SK-N-SH (cell line): ENCODE data around the gene TET1. TPM values are rescaled to one million over a fixed set of nuclear protein-coding genes. Genes with fewer than 3 reads are reported as not detected.

Source experiments
- CTCF ChIA-PET: fragments of 300-600, 350-600 bp; formaldehyde crosslinking; extraction: SDS; loops from one replicate; lab custom pipeline; 2021; lab: Yijun Ruan, JAX
- POLR2A ChIA-PET: fragments of 350-600 bp; sonication (Branson Sonifier 250); formaldehyde crosslinking; extraction: SDS; loops from one replicate; lab custom pipeline; 2020; ENCODE audit warnings: antibody characterized with exemption, inconsistent platforms; lab: Yijun Ruan, JAX
- DNase-seq: peaks from one replicate; pipeline ENCODE4 v3.0.0; 2012
- H2AFZ ChIP-seq: fragments of 200-600 bp; sonication (generic); 2 replicates; pipeline ENCODE4 v1.8.1; 2016; ENCODE audit warnings: antibody characterized with exemption, mild to moderate bottlenecking, low read depth
- H3F3A ChIP-seq: fragments of 200-600 bp; sonication (generic); replicated peaks from 2 replicates; pipeline ENCODE3; 2016; ENCODE audit warnings: antibody characterized with exemption, mild to moderate bottlenecking; ENCODE audit not compliant: insufficient read depth
- H3K27ac ChIP-seq, 2 experiments: fragments of 200-500 bp in 1 of 2; fragments of 200-600 bp in 1 of 2; sonication (Bioruptor generic) in 1 of 2; sonication (generic), shearing (Covaris generic) in 1 of 2; 2 replicates each; pipeline versions ENCODE4 v1.5.1 to v1.6.1; 2014 to 2016; ENCODE audit warnings: low read depth in 2 of 2, inconsistent platforms in 1 of 2, low read length in 1 of 2, mild to moderate bottlenecking in 1 of 2, mixed read lengths in 1 of 2
- H3K27me3 ChIP-seq: fragments of 200-600 bp; sonication (generic), shearing (Covaris generic); 2 replicates; pipeline ENCODE4 v1.6.1; 2016; ENCODE audit warnings: mixed run types; ENCODE audit not compliant: insufficient read depth
- H3K36me3 ChIP-seq, 2 experiments: fragments of 200-500 bp in 1 of 2; fragments of 200-600 bp in 1 of 2; sonication (Bioruptor generic) in 1 of 2; sonication (generic) in 1 of 2; replicated peaks in 1 of 2; 2 replicates each; pipeline versions ENCODE3 to v1.5.1; 2014 to 2016; ENCODE audit warnings: low read length in 1 of 2, mild to moderate bottlenecking in 1 of 2; ENCODE audit not compliant: insufficient read depth in 2 of 2, control insufficient read depth in 1 of 2
- H3K4me1 ChIP-seq, 2 experiments: fragments of 200-500 bp in 1 of 2; fragments of 200-600 bp in 1 of 2; sonication (Bioruptor generic) in 1 of 2; sonication (generic), shearing (Covaris generic) in 1 of 2; 2 replicates each; pipeline versions ENCODE4 v1.5.1 to v1.6.1; 2014 to 2016; ENCODE audit warnings: low read depth in 1 of 2, low read length in 1 of 2, mixed run types in 1 of 2; ENCODE audit not compliant: insufficient read depth in 2 of 2, control insufficient read depth in 1 of 2
- H3K4me2 ChIP-seq: fragments of 200-600 bp; sonication (generic), shearing (Covaris generic); 2 replicates; pipeline ENCODE4 v1.6.1; 2017; ENCODE audit warnings: mixed run types
- H3K4me3 ChIP-seq, 2 experiments: fragments of 200-500 bp in 1 of 2; fragments of 200-600 bp in 1 of 2; sonication (Bioruptor generic) in 1 of 2; sonication (generic), shearing (Covaris generic) in 1 of 2; 2 replicates each; pipeline versions ENCODE4 v1.5.1 to v1.8.1; 2014 to 2016; ENCODE audit warnings: low read depth in 2 of 2, inconsistent platforms in 1 of 2, low read length in 1 of 2, mild to moderate bottlenecking in 1 of 2, mixed read lengths in 1 of 2, moderate library complexity in 1 of 2
- H3K79me2 ChIP-seq: fragments of 200-600 bp; sonication (generic); 2 replicates; pipeline ENCODE4 v1.8.1; 2017; ENCODE audit warnings: mild to moderate bottlenecking; ENCODE audit not compliant: insufficient read depth
- H3K9ac ChIP-seq: fragments of 200-600 bp; sonication (generic); 2 replicates; pipeline ENCODE4 v1.6.1; 2017; ENCODE audit warnings: mixed run types
- H3K9me2 ChIP-seq: fragments of 200-600 bp; sonication (generic); 2 replicates; pipeline ENCODE4 v1.6.1; 2017; ENCODE audit warnings: mixed run types
- H3K9me3 ChIP-seq: fragments of 200-600 bp; sonication (generic); 2 replicates; pipeline ENCODE4 v1.6.1; 2017; ENCODE audit warnings: mixed run types, mild to moderate bottlenecking, moderate library complexity
- H4K20me1 ChIP-seq: fragments of 200-600 bp; sonication (generic); 2 replicates; pipeline ENCODE4 v1.6.1; 2017; ENCODE audit warnings: mild to moderate bottlenecking, mixed run types; ENCODE audit not compliant: insufficient read depth
- EP300 ChIP-seq, 2 experiments: IDR thresholded peaks; 2 replicates each; pipeline versions ENCODE4 v1.4.0 to v1.6.1; 2012; ENCODE audit warnings: borderline replicate concordance in 1 of 2, low read depth in 1 of 2, low read length in 1 of 2
- EZH2phosphoT487 ChIP-seq: fragments of 200-600 bp; sonication (generic); IDR thresholded peaks from 2 replicates; pipeline ENCODE4 v1.6.1; 2017; ENCODE audit warnings: low read depth, mixed run types, mild to moderate bottlenecking, antibody characterized with exemption, moderate library complexity, borderline replicate concordance
- FOXM1 ChIP-seq: IDR thresholded peaks from 2 replicates; pipeline ENCODE4 v1.4.0; 2012; ENCODE audit warnings: low read depth, mild to moderate bottlenecking
- GATA2 ChIP-seq: sonication (generic); formaldehyde crosslinking; IDR thresholded peaks from 2 replicates; pipeline ENCODE4 v1.5.0; 2020; ENCODE audit warnings: mild to moderate bottlenecking, missing genetic modification reagents
- JUND ChIP-seq: IDR thresholded peaks from 2 replicates; pipeline ENCODE4 v1.4.0; 2012
- MXI1 ChIP-seq: IDR thresholded peaks from 2 replicates; pipeline ENCODE4 v1.6.1; 2012; ENCODE audit warnings: mild to moderate bottlenecking, low read depth, low read length, improper control_type of control experiment
- NRF1 ChIP-seq: IDR thresholded peaks from 2 replicates; pipeline ENCODE4 v1.6.1; 2012; ENCODE audit warnings: low read depth, mild to moderate bottlenecking, low read length
- RCOR1 ChIP-seq: fragments of 150-350 bp; IDR thresholded peaks from 2 replicates; pipeline ENCODE4 v1.6.1; 2017; ENCODE audit warnings: antibody characterized with exemption, low read length
- RFX5 ChIP-seq: IDR thresholded peaks from 2 replicates; pipeline ENCODE4 v1.6.1; 2012; ENCODE audit warnings: mild to moderate bottlenecking, improper control_type of control experiment, low read length
- SMC3 ChIP-seq: IDR thresholded peaks from 2 replicates; pipeline ENCODE4 v1.6.1; 2012; ENCODE audit warnings: low read depth, low read length, improper control_type of control experiment
- TCF12 ChIP-seq: IDR thresholded peaks from 2 replicates; pipeline ENCODE4 v1.4.0; 2012
- USF1 ChIP-seq: IDR thresholded peaks from 2 replicates; pipeline ENCODE4 v1.4.0; 2012; ENCODE audit warnings: low read depth, borderline replicate concordance
- YY1 ChIP-seq: IDR thresholded peaks from 2 replicates; pipeline ENCODE4 v1.4.0; 2012; ENCODE audit warnings: low read depth, mild to moderate bottlenecking
- WGBS: methylation state at CpG from one replicate; pipeline ENCODE4 v1.1.6; 2017; ENCODE audit warnings: low lambda C conversion rate; 5-methylcytosine and 5-hydroxymethylcytosine counted together
- polyA plus RNA-seq, 3 experiments: library from polyadenylated mRNA; depleted of rRNA; stranded (reverse); fragments of >200 nt; gene quantifications; 2 replicates each; pipeline ENCODE4 v1.2.3, GENCODE V29; 2012
- TF ChIP-seq, protein P1 (sequence below): IDR thresholded peaks from 2 replicates; pipeline ENCODE4 v1.6.1; 2012; ENCODE audit warnings: mild to moderate bottlenecking, low read depth, low read length, moderate library complexity
- TF ChIP-seq, protein P2 (sequence below): fragments of 150-350 bp; IDR thresholded peaks from 2 replicates; pipeline ENCODE4 v1.6.1; 2016; ENCODE audit warnings: mild to moderate bottlenecking, low read depth, low read length

The TET1 gene
- polyA plus RNA-seq, 1 of the 3 experiments (the other 2 are of a cell fraction), result 0.38 TPM

- Histone ChIP-seq H3K27me3 (no peaks in the 10 kb centered on the region), H3K9me2 (no peaks in the 10 kb centered on the region), H3K9me3 (no peaks in the 10 kb centered on the region), H3K79me2 (peaks cover 89% of the 10 kb centered on the region), H3K4me3 (no peak overlapping the region), H4K20me1 (0 out of 2 replicates have a peak, but pooled peaks cover 9% of the 10 kb centered on the region), H3K4me2 (no peak overlapping the region), H3K4me1 (no peaks in the 10 kb centered on the region), H2AFZ (no peak overlapping the region), H3K9ac (no peak overlapping the region), H3F3A (peaks cover 4% of the 10 kb centered on the region), H3K36me3 (peaks cover 48 to 84% of the 10 kb centered on the region in 2 experiments), H3K27ac (no peak overlapping the region)
- no peak for DNase-seq
- ChIA-PET POLR2A (no interaction called here), CTCF (no interaction called here)
- TF ChIP-seq YY1 (no peak), RFX5 (no peak), EP300 (IDR thresholded peaks at IDR 0.05; ENCODE audit: borderline replicate concordance in 1 of 2, low read depth in 1 of 2, low read length in 1 of 2) (no peak), EZH2phosphoT487 (no peak), NRF1 (no peak), GATA2 (no peak), FOXM1 (no peak), MXI1 (no peak), SMC3 (no peak), RCOR1 (no peak), JUND (no peak), TCF12 (no peak), USF1 (no peak)
- TF ChIP-seq, protein P1, sequence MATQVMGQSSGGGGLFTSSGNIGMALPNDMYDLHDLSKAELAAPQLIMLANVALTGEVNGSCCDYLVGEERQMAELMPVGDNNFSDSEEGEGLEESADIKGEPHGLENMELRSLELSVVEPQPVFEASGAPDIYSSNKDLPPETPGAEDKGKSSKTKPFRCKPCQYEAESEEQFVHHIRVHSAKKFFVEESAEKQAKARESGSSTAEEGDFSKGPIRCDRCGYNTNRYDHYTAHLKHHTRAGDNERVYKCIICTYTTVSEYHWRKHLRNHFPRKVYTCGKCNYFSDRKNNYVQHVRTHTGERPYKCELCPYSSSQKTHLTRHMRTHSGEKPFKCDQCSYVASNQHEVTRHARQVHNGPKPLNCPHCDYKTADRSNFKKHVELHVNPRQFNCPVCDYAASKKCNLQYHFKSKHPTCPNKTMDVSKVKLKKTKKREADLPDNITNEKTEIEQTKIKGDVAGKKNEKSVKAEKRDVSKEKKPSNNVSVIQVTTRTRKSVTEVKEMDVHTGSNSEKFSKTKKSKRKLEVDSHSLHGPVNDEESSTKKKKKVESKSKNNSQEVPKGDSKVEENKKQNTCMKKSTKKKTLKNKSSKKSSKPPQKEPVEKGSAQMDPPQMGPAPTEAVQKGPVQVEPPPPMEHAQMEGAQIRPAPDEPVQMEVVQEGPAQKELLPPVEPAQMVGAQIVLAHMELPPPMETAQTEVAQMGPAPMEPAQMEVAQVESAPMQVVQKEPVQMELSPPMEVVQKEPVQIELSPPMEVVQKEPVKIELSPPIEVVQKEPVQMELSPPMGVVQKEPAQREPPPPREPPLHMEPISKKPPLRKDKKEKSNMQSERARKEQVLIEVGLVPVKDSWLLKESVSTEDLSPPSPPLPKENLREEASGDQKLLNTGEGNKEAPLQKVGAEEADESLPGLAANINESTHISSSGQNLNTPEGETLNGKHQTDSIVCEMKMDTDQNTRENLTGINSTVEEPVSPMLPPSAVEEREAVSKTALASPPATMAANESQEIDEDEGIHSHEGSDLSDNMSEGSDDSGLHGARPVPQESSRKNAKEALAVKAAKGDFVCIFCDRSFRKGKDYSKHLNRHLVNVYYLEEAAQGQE, result no peak
- TF ChIP-seq, protein P2, sequence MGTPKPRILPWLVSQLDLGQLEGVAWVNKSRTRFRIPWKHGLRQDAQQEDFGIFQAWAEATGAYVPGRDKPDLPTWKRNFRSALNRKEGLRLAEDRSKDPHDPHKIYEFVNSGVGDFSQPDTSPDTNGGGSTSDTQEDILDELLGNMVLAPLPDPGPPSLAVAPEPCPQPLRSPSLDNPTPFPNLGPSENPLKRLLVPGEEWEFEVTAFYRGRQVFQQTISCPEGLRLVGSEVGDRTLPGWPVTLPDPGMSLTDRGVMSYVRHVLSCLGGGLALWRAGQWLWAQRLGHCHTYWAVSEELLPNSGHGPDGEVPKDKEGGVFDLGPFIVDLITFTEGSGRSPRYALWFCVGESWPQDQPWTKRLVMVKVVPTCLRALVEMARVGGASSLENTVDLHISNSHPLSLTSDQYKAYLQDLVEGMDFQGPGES, result no peak
- 93% methylated on average over 7 of the region's 7 CpGs for WGBS
Observed at GRCh38 chr10:68734349-68734748, 174.2 kb downstream of the TET1 start.
